ELR (cell line): Measurements from ENCODE around the gene HIF3A.

Source experiments
- DNase-seq: peaks from one replicate; pipeline ENCODE4 v3.0.0-alpha.2; 2015; ENCODE audit warnings: low read depth

Gene HIF3A

DNA sequence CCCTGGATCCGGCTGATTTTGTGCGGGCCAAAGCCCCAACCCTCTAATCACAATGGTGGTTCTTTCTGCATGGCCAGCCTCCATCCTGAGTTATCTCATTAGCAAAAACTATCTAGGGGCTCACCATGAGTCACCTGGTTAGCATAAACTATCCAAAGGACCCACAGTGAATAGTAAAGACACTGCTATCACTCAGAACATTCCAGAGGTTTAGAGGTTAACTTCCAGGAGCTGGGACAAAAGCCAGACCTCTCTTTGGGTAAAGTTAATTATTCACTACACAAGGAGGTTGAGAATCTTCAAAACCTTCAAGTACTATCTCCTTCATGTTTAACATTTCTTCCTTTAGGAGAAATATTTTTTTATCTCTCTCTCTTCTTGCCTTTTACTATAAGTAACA lies 31.2 kb downstream of the HIF3A start:
- no peak for DNase-seq

DNA sequence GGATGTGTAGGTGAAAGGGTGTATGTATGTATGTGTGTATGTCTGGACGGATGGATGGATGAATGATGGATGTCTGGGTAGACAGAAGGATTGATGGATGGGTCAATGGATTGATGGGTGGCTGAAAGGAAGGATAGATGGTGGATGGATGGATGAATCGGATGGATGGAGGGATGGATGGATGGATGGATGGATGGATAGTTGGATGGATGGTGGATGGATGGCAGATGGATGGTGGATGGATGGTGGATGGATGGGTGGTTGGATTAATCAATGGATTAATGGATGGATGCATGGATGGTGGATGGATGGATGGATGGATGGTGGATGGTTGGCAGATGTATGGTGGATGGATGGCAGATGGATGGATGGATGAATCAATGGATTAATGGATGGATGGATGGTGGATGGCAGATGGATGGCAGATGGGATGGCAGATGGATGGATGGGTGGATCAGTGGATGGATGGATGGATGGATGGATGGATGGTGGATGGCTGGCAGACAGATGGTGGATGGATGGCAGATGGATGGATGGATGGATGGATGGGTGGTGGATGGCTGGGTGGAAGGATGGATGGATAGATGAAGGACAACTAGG lies 33.6 kb downstream of the HIF3A start:
- no peak for DNase-seq

DNA sequence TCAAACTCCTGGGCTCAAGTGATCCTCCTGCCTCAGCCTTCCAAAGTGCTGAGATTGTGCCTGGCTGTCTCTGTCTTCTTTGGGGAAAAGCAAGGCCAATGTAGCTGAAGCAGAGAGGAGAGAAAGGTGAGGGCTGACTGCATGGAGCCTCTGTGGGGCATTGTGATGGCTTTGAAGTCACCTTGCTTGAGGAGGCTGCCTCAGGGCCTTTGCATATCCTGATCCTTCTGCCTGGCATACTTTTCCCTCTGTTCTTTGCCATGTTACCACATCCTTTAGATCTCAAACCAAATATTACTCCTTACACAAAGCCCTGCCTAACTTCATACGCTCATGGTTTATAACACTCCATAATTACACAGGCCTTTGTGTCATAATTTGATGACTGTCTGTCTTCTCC lies 40.6 kb downstream of the HIF3A start:
- no peak for DNase-seq

DNA sequence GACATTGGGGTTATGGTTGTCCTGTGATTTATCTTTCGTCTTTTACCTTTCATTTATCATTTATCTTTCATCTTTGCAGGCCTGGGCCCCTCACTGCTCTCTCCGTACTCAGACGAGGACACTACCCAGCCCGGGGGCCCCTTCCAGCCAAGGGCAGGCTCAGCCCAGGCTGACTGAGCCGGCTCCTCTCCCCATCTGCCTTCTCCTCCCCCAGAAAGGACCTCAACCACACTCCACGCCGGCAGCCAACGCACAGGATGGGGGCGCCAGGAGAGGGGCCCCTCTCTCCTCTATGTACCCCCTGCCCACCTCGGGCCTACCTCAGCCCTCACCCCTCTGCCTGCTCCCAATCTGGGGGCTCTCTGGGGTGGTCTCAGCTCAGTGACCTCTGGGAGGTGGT lies 42.6 kb downstream of the HIF3A start:
- DNase-seq: no peak

DNA sequence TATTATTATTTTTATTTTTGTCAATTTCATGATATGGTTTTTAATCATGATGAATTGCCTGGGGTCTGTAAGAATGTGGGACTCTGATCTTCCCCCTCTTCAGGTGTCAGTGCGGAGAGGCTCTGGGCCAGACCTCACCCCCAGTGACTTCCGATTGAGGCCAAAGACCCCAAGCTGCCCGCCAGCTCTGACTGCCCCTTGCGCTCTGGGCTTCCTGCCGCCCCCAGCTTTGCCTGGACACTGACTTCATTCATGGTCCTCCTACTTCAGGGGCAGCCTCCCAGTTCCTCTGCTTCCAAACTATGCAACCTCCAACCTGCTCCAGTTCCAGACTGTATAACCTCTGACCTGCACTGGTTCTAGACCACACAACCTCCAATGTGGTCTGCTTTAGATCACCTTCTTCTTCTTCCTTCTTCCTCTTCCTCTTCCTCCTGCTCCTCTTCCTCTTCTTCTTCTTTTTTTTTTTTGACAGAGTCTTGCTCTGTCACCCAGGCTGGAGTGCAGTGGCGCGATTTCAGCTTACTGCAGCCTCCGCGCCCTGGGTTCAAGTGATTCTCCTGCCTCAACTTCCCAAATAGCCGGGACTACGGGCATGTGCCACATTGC lies 43.3 kb downstream of the HIF3A start:
- no peak for DNase-seq

DNA sequence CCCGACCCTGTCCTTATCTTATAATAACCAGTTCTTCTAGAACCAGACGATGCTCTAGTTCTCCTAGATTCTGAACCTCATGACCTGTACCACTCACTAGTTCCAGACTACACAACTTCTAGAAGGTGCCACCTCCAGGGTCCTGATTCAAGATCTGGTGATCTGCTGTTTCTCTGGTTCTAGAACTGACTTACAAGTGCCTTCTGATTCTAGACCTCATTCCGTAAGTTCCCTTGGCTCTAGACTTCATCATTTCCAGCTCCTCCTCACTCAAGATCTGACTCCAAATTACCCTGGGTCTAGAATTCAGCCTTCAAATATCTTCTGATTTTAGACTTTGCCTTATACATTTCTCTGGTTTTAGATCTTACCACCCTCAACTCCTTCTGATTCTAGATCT lies 45.1 kb downstream of the HIF3A start:
- DNase-seq: no peak

DNA sequence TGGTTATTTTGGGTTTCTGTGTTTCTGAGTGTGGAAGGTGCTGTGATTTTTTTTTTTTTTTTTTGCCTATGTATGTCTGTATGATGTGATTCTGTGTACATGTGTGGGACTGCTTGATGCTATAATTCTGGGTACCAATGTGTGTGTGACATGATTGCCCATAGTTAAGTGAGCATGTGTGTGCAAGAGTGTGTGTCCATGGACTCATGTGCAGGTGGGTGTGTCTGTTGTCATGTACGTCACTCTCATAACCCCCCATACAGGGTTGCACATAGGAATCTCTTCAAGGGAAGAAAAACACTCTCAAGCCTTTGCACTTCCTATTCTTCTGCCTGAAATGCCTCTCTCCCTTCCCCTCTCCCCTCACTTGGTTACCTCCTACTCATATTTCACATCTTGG lies 47.5 kb downstream of the HIF3A start:
- no peak for DNase-seq

DNA sequence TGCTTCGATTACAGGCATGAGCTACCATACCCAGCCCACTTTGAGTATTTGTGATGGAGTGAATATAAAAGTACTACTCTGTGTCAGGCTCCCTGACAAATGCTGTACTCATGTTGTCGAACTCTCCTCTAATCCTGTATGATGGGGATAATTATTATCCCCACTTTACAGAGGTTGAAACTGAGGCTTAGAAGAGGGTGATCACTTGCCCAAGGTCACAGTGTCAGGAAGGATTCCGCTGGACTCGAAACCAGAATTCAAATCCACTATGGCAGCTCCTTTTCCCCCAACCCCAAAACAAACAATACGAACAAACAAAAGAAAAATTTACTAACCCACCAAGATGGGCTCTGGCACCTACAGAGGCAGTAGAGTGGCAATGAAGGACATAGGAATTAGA lies 48.3 kb downstream of the HIF3A start:
- no peak for DNase-seq

DNA sequence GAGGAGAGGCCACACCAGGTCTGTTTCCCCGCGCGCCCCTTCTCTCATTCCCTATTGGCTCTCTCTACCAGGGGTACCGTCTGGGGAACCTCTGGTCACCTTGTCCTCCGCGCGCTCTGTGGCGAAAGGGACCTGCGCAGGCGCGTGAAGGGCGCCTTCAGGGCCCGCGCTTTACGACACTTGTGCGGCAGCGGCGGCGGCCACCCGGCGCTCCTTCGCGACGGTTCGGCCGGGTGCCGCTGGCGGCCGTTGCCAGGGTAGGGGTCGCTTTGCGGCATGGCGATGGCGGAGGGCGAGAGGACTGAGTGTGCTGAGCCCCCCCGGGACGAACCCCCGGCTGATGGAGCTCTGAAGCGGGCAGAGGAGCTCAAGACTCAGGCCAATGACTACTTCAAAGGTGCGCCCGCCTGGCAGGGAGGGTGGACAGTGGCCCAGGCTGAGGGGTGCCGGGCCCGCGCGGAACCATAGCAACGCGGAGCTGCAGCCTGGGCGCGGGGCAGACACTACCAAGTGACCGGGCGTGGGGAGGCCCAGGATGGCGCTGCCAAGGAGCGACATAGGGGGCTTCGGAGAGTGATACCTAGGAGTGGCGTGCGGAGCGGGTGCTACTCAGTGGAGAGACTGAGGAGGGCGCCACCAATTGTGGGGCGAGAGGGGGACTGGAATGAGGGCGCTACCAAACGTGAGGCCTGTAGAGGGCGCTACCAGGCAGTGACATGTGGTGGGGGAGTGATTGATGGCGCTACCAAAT lies 50.2 kb downstream of the HIF3A start, which contains the start of gene PPP5C:
TSS of gene PPP5C (plus strand) at position 267 of the 751 bp plus-strand sequence. CDS start at position 277, 10 bp downstream.
- peak; percentile 93 for DNase-seq

DNA sequence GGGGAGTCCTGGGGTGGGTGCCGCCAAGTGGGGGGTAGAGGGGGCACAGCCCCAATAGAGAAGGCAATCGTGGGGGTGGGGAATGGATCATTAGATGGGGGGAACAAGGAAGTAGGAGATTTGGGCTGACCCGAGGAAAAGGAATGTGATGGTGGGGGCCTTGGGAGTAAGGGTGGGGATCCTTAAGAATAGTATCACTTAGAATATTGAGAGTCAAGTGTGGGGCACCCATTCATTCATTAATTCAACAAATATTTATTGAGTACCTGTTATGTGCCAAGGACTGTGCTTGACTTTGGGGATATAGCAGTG lies 50.7 kb downstream of the HIF3A start:
- no peak for DNase-seq

DNA sequence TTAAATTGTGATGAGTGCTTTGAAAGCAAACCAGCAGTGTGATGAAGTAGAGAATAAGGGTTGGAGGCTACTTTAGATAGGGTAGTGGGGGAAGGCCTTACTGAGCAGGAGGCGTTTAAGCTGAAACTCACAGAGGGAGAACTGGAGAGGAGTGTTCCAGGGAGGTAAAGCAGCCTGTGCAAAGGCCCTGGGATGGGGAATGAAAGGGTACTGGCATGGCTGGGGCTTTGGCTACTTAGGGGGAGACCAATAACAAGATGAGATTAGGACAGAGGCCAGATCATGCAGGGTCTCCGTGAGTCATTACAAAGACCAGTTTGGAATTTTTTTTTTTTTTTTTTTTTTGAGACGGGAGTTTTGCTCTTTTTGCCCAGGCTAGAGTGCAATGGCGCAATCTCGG lies 51.1 kb downstream of the HIF3A start:
- no peak for DNase-seq

DNA sequence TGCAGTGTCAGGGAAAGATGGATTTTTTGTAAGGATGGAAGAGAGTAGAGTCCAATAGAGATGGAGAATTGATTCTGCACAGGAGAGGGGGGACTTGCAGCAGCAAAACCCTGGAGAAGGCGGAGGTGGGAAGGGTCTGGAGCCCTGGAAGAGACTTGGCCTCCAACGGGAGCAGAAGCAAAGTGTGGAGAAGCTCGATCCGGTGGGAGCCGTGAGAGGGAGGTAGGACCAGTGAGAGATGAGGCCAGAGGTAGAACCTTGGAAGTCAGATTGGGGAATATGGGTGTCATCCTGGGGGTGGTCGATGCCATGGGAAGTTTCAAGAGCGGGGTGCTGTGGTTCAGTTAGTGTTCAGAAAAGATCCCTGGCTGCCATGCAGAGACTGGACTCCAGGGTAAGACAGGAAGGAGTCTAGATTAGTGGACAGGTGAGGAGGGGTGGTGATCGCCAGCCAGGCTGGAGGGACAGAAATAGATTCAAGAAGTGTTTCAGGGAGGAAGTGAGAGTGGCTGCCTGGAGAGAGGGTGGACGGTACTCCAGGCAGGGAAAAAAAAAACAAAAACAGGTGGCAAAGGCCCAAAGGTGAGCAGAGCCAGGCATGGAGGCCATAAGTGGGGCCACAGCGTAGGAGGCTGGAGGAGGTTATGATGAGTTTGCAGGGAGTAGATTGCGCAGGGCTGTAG lies 52.6 kb downstream of the HIF3A start:
- no peak for DNase-seq

DNA sequence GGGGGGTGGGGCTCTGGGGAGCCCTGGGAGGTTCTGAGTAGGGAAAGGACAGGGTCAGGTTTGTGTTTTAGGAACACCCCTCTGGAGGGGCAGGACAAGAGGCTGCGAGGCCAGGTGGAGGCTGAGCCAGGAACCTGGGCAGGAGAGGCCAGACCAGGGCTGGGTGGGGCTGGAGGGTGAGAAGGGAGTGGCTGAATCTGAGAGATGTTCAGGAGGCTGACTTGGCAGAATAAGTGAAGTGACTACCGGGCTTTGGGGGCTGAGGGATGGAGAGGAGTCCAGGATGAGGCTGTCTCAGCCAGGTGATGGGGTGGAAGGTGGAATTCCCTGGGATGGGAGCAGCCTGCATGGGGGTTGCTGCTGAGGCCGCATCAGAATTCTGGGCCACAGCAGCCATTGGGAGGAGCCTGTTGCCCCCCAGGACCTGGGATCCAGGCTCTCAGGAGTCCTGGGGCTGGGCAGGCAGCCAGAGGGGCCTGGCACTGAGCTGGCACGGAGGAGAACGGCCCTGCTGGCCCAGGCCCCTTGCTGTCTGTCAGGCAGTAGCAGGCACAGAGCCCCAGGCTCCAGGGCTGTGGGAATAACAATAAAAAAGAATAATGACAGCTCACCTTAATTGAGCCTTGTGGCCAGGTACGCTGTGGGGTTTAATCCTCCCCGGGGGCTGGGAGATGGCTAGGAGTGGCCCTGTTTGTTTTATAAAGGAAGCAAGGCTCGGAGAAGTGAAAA lies 53.4 kb downstream of the HIF3A start:
- DNase-seq: no peak

DNA sequence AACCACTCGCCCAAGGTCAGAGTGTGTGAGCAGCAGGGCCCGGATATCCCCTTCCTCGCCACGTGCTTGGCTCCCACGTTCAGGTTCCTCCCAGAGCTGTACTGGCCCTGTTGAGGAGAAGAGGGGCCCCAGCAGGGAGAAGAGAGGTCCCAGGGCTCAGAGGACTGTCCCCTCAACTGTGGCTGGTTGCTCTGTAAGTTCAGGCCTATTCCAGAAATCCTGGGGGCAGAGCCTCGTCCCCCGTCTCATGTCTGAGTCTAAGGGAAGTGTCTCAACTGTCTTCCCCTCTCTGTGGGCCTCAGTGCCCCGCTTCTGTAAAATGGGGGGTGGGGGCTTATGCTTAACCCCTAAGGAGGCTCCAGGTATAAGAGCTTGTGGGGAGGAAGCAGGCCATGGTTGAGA lies 53.9 kb downstream of the HIF3A start:
- no peak for DNase-seq

DNA sequence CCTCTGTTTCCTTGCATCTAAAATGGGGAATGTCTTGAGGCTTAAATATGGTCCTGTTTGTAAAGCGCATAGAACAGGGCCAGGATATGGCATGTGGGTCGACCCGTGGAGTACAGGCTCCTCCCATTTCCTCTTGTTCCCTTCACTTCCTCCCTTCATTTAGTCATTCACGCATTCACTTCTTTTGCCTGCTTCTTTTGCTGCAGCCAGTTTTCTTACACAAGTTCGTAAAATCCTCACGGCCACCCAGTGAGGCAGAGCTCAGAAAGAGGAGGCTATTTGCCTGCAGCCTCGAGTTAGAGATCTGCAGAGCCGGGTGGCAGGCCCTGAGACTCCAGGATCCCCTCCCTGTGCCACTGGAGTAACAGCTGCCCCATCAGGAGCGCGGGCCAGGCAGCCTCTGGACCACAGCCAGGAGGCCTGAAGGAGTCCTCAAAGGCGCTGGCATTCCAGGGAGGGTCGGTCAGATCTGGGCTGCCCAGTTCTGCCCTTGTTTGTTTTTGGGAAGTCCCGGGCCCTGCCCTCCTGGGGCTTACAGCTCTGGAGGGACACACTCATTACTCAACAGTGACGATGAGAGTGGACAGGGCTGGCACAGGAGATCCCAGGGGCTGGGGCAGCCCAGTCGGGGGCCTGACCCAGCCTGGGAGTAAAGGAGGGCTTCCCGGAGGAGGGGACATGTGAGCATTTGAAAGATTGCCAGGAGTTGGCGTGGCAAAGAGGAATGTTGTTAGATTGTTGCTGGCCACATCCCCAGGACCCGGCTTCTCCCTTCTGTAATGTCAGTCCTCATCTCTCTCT lies 54.6 kb downstream of the HIF3A start:
- DNase-seq: peak; percentile 61

DNA sequence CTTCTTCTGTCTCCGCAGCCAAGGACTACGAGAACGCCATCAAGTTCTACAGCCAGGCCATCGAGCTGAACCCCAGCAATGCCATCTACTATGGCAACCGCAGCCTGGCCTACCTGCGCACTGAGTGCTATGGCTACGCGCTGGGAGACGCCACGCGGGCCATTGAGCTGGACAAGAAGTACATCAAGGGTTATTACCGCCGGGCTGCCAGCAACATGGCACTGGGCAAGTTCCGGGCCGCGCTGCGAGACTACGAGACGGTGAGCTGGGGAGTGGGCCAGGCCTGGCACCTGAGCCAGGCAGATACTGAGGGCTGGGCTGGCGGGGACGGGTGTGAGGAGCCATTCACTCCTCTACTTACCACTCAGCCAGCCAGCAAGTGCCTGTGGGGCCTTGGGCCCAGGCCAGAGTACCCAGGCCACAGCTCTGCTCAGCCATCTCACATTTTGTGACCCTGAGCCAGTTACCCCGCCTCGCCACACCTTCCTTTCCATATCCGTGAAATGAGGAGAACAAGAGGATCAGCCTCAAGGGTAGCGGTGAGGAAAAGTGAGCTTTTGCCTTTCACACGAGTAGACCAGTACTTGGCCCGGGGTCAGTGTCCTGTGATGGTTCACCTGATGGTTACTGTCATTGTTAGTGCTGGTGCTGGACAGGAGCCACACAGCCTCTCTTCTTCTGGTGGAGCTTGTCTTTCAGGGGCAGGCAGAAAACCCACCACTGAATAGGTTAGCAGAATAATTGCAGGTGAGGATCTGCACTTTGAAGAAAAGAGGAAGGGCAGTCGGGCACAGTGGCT lies 57.1 kb downstream of the HIF3A start:
- DNase-seq: no peak

DNA sequence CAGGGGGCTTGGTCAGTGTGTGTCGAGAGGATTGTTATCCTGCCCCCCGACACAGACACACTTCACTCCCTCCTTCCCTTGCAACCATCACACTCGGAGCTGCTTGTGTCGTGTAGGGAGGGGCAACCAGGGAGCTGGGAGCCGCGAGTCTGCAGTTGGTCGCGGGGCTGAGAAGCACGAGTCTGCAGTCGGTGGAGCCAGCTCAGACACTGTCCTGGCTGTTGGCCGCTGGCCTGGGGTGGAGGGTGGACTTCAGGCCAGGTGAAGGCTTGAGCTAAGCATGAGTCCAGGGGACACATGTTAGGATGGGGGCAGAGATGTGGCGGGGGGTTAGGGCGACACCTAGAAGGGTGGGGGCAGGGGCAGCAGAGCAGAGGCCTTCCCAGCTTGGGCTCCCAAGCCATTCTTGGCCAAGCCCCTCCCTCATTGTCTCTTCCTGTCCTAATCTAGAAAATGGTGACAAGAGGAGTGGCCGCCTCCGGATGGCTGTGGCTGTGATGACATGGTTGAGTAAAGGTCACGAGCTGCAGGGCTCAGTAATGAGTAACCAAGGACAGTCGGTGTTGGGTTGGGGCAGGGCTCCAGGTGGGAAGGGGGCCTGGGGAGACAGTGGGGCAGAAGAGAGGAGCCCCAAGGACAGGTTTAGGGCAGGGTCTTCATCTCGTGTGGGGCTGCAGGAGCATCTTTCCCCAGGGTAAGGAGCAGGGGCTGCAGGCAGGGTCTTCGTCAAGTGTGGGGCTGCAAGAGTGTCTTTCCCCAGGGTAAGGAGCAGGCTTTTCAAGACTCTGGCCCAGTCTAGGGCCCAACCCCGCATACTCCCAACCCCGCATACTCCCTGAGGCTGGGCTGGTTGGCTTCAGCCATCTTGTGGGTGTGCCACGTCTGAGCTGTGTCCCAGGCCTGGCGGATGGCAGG lies 58.6 kb downstream of the HIF3A start:
- no peak for DNase-seq

DNA sequence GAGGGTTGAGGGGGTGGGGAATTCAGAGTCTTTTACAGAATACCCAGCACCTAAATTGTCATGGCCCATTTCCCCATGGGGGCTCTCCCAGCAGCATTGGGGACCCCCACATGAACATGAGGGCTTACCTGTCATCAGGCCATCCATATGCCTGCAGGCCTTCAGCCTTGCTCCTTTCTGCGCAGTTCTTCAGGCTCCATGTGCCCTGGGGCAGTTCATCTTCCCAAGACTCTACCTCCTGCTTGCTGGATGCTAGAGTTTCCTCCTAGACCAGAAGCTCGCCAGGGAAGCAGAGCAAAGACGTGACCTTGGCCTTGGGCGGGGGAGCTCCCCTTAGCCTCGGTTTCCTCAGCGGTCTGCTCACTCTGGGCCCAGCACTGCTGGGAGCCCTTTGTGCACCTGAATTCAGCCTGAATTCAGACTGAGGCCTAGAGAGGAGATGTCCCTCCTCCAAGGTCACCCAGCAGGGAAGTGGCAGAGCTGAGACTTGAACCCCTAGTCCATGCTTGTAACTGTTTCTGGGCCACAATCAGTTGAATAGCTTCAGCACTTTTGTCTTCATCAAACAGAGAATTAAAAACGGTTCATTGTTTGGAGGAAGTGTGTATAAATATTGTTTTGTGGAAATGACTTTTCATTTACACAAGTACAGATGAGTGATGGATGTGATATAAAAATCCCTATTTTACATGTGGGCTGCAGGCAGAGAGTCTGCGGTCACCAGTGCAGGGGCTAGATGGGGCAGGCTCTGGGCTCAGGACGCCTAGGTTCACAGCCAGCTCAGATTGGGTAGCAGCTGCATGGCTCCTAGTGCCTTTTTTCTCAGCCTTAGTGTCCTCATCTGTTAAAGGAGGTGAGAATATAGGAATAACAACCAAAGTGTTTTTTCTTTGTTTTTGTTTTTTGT lies 59.6 kb downstream of the HIF3A start:
- no peak for DNase-seq
